NCI-H82 (cell line): Measurements from ENCODE around the gene SH3BP2.

Source experiments
- DNase-seq: peaks from one replicate; lab custom pipeline; 2025; lab: John Stamatoyannopoulos, UW

The SH3BP2 gene

GRCh38 chr4:2856266-2856665 lies 63.4 kb downstream of the SH3BP2 start:
- no peak for DNase-seq

- no peak for DNase-seq
Observed at GRCh38 chr4:2857349-2857927, 64.6 kb downstream of the SH3BP2 start.

- DNase-seq, result no peak
Observed at GRCh38 chr4:2858451-2859217, 65.7 kb downstream of the SH3BP2 start.

GRCh38 chr4:2859514-2859913 lies 66.6 kb downstream of the SH3BP2 start:
- DNase-seq, result no peak

- DNase-seq, result no peak
Observed at GRCh38 chr4:2860391-2861348, 67.8 kb downstream of the SH3BP2 start.

DNA sequence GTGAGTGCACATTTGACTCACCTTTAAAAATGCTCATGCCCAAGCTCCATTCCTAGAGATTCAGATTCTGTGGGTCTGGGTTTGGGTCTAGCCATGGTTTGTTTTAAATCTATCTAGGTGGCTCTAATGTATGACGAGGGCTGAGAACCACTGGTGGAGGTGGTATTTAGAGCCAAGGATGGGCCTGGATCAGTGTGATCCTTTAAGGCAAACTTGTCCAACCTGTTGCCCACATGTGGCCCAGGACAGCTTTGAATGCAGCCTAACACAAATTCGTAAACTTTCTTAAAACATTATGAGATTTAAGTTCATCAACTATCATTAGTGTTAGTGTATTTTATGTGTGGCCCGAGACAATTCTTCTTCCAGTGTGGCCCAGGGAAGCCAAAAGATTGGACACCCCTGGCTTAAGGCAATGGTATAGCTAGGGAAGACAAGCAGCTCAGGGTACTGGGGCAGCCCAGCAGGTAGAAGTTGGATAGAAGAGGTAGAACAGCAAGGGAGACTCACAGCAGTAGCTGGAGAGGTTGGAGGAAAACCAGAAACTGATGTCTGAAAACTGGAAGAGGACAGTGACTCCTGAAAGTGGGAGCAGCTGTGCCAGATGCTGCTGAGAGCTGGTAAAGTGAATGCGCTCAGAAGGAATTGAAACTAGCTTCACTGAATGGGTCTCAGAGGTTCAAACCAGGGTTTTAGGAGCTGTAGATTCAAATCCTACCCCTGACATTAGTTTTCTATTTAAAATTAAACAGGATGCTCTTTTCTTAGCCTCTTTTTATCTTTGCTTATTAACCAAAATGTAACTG lies 68.9 kb downstream of the SH3BP2 start:
- DNase-seq, result no peak

GRCh38 chr4:2862528-2862927 lies 69.6 kb downstream of the SH3BP2 start:
- DNase-seq, result peak; percentile 11

- no peak for DNase-seq
Observed at GRCh38 chr4:2863649-2864048, 70.8 kb downstream of the SH3BP2 start.

- DNase-seq, result no peak
Observed at GRCh38 chr4:2865196-2865780, 72.4 kb downstream of the SH3BP2 start.

DNA sequence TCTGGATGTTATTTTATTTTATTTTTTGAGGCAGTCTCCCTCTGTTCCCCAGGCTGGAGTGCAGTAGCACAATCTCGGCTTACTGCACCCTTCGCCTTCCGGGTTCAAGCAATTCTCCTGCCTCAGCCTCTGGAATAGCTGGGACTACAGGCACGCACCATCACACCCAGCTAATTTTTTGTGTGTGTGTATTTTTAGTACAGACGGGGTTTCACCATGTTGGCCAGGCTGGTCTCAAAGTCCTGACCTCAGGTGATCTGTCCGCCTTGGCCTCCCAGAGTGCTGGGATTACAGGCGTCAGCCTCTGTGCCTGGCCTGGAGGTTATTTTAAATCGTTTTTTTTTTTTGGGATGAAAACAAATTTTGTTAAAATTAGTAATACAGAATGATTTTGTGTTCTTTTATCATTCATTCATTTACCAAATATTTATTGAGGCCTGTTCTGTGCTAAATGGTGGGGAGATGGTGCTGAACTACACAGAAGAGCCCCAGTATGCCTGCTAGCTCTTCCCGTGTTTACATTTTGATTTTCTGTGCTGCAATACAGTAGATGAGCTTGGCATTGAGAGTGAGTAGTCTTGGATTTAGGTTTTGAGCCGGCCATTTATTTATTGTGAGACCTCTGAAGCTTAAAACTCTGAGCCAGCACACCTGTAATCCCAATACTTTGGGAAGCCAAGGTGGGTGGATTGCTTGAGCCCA lies 73.4 kb downstream of the SH3BP2 start:
- DNase-seq, result no peak

DNA sequence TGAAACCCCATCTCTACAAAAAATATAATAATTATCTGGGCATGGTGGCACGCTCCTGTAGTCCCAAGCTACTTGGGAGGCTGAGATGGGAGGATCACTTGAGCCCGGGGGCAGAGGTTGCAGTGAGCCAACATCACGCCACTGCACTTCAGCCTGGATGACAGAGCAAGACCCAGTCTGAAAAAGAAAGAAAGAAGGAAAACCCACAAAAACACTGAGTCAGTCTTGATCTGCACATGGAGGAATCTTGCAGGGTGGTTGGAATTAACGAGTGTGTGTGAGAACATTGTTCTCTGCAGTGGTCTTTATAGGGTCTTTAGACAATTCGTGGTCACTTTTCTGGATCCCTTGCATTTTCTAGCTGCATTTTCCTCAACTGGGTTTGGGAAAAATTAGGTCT lies 74.0 kb downstream of the SH3BP2 start:
- no peak for DNase-seq

DNA sequence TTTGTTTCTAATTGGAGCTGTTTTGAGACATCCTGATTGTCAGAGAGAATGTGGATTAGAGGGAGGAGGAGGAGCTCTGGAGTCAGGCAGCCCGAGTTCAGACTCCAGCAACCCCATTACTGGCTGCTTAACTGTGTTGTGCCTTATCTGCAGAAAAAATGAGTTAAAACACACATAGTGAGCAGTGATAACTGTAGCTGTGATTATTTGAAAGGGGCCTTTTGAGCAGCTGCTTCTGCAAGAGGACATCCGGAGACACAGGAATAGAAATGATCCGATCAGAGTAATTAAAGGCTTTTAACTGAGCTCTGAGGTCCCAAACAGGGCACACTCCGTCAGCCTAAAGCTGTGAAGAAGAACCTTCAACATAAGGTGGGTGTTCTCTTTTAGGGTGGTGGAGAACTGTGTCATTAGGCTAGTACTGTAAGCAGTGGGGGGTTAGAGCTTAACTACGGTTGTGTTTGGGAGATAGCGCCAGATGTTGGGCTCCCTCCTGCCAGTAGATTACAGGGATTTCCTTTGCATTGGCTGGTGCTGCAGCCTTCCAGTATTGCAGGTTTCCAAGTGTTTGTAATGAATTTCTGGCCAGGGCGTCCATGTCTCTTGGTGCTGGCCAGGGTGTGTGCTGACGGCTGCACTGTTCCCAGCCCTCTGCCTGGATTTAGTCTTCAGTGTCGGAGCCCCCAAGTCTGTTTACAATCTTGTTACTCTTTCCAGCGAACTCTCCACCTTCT lies 75.0 kb downstream of the SH3BP2 start:
- peak; percentile 98 for DNase-seq

DNA sequence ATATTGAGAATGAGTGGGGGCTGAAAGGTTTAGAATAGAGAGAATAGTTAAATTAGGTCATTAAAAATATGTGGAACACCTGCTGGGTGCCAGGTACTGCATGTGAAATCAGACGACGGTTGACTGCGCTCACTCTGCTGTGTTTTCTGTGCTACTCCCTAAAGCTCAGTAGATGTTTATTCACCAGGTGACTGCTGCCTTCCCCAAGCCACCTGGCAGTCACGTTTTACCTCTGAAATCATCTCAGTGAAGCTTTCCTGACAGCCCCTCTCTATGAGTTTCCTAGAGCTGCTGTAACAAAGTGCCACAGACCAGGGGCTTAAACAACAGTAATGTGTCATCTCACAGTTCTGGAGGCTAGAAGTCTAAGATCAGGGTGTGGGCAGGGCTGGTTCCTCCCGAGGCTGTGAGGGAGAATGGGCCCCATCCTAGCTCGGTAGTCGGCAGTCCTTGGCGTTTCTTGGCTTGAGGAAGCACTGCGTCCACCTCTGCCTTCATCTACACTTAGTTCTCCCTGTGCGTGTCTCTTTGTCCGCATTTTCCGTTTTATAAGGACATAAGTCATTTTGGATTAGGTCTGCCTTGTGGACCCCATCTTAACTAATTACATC lies 76.1 kb downstream of the SH3BP2 start:
- peak; percentile 37 for DNase-seq

DNA sequence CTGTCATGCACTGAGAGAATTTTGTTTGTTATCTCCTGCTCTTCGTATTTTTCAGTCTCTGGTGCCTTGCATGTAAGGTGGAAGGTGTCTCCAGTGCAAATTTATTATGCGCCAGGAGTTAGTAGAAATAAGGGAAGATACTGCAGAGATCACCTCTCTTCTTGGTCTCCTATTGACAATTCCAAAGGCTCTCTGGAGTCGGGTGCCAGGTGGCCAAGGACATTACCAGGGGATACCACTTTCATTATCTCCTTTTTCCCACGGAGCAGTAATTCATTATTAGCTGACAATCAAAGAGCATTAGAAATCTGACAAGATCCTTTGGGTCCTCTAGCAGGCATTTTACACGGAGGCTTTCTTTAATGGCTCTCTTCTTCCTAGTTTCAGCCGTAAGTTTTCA lies 76.8 kb downstream of the SH3BP2 start:
- DNase-seq, result peak; percentile 90

DNA sequence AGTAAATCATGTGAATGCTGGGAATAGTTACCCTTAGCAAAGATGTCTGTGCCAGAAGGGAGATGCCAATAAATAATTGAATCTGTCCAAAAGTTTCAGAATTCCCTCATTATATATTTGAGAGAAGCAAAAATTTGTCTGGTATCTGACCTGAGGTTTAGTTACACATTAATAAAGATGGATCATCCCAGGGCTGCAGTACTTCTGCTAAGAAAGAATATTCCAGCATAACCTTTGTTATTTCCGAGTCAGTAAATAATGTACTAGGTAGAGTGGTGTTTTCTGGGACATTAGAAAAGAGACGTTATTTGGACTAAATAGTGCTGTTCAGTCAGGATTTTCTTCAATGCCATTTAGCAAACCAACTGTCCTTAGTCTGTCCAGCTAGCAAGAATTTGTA lies 77.2 kb downstream of the SH3BP2 start:
- no peak for DNase-seq

DNA sequence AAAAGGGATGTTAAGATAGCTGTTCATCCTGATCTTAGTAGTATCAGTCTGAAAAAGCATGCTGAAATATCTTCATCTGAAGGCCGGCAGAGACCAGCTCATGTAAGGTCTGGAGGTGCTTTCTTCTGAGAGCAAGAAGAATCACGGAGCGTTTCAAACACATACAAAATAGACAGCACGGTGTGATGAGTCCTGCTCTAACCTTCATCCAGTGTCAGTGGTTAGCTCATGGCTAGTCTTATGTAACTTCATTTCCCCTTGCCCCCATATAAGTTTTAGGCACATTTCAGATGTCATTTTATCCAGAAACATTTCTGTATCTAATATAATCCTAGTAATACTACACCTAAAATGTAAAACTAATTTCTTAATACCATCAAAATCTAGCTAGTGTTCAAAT lies 78.6 kb downstream of the SH3BP2 start:
- no peak for DNase-seq

- peak; percentile 92 for DNase-seq
Observed at GRCh38 chr4:2871911-2872310, 79.0 kb downstream of the SH3BP2 start.

GRCh38 chr4:2873329-2873728 lies 80.4 kb downstream of the SH3BP2 start:
- no peak for DNase-seq

- no peak for DNase-seq
Observed at GRCh38 chr4:2874861-2875260, 82.0 kb downstream of the SH3BP2 start.

DNA sequence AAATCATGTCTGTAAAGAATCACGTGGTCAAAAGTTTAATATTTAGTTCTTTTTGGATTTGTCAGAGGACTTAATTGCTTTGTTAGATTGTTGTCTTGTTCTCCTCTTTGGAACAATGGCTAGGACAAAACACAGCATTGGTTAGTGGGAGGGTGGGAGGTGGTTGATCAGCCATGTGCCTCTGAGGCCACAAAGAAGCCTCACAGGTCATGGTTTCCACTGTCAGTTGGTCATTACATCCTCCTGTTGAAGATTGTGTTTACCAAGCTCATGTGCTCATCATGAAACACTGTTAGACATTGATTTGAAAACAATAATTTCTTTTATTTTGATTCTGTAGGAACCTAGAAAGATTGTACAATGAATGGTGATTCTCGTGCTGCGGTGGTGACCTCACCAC lies 82.7 kb downstream of the SH3BP2 start:
- no peak for DNase-seq
